ENCODE measurements around the gene EPHA6.

The EPHA6 gene

GRCh38 chr3:96991231-96991630, 176.8 kb downstream of the EPHA6 start:
- DNase-seq (ENCODE audit: low read depth), result no peak
- no peak overlapping the region for H3K4me3 ChIP-seq (ENCODE audit: low read length)
- TF ChIP-seq CTCF (conservative IDR thresholded peaks at IDR 0.05; ENCODE audit: low read length), result no peak

GRCh38 chr3:96991800-96992365, 177.5 kb downstream of the EPHA6 start:
- no peak for TF ChIP-seq CTCF (conservative IDR thresholded peaks at IDR 0.05; ENCODE audit: low read length)

GRCh38 chr3:96994988-96995387, 180.6 kb downstream of the EPHA6 start:
- TF ChIP-seq CTCF (conservative IDR thresholded peaks at IDR 0.05; ENCODE audit: low read length), result no peak
- H3K4me3 ChIP-seq (ENCODE audit: low read length), result no peak overlapping the region
- no peak for DNase-seq (ENCODE audit: low read depth)

More at GRCh38 chr3:96991800-96992365, 177.5 kb downstream of the EPHA6 start:
- DNase-seq (ENCODE audit: low read depth), result no peak
- H3K4me3 ChIP-seq (ENCODE audit: low read length), result no peak overlapping the region

- no peak for DNase-seq (ENCODE audit: low read depth)
- H3K4me3 ChIP-seq (ENCODE audit: low read length), result no peak overlapping the region
- TF ChIP-seq CTCF (conservative IDR thresholded peaks at IDR 0.05; ENCODE audit: low read length), result no peak
These were observed 181.6 kb downstream of the EPHA6 start for GRCh38 chr3:96996009-96996408.

DNA sequence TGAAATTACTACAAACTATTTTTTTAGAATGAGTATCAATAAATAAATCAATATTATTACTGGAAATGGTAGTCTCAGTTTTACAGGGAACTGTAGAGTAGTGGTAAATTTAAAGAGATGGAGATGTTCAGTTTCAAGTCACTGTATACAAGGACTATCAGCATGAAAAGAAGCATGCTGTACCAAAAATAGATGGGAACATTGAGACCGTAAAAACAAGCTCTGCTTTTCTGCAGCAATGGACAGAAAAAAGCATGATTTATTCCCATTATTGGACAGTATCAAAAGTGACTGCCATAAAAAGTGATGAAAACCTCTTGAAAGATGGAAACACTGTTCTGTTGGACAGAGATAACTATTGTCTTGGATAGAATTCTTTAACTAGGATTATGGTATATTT, 187.2 kb downstream of the EPHA6 start:
- no peak for DNase-seq (ENCODE audit: low read depth)
- H3K4me3 ChIP-seq (ENCODE audit: low read length), result no peak overlapping the region
- TF ChIP-seq CTCF (conservative IDR thresholded peaks at IDR 0.05; ENCODE audit: low read length), result no peak

- no peak for DNase-seq (ENCODE audit: low read depth)
- no peak for TF ChIP-seq CTCF (conservative IDR thresholded peaks at IDR 0.05; ENCODE audit: low read length)
- no peak overlapping the region for H3K4me3 ChIP-seq (ENCODE audit: low read length)
These were observed 195.1 kb downstream of the EPHA6 start for GRCh38 chr3:97009427-97010019.

DNA sequence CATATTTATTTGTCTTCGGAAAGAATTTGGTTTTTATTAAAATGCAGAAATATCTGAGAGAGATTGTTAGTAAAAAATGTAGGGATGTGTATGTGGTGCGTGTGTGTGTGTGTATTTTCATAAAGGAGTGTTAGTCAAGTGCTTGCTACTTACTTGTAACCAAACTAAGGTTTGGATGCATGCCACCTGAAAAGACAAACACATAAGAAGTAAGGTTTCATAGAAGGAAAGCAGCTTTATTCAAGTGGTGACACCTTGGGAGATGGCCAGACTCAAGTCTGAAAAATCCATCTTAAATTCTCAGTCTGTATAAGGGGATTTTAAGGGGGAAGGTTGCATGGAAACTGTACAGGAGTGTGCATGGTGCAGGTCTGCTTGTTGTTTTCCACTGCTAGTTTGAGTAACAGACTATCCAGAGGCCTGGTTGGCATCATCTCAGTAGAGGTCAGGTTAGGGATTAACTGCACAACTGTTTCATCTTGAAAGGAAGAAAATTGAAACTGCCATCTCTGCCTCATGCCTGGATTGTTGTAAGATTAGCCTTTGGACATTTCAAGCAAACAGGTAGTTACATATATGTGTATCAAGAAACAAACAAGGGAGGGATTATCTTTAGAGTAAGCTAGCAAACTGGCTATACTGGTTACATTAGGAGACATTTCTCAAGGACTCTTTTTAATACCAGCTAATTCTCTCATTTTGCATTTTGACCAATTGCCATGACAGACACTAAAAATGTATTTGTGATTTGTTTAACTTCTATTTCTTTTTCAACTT, 196.7 kb downstream of the EPHA6 start:
- no peak for DNase-seq (ENCODE audit: low read depth)
- TF ChIP-seq CTCF (conservative IDR thresholded peaks at IDR 0.05; ENCODE audit: low read length), result no peak
- no peak overlapping the region for H3K4me3 ChIP-seq (ENCODE audit: low read length)
